DND-41 (cell line): ENCODE data around the gene ZNF316.

Experiments
- CTCF ChIP-seq: IDR thresholded peaks from 2 replicates; pipeline ENCODE4 v1.5.1; 2012; ENCODE audit warnings: borderline replicate concordance, low read length, moderate library complexity, mild to moderate bottlenecking; ENCODE audit not compliant: poor library complexity, severe bottlenecking; ENCODE audit errors: extremely low read depth
- EZH2 ChIP-seq: IDR thresholded peaks from 3 replicates; pipeline ENCODE4 v1.6.1; 2012; ENCODE audit warnings: borderline replicate concordance, low read depth, mild to moderate bottlenecking, moderate library complexity, low read length, inconsistent platforms; ENCODE audit not compliant: severe bottlenecking

GRCh38 chr7:6606866-6607583 lies 30.1 kb upstream of the ZNF316 start:
- no peak for TF ChIP-seq CTCF
- TF ChIP-seq EZH2 = no peak
